HG03378 (cell line): ENCODE measurements around the gene TSPEAR.

Experiments
- ATAC-seq: cut with Tn5 transposase; IDR thresholded peaks from one replicate; pipeline ENCODE4 v1.9.1; 2021; ENCODE audit warnings: mild to moderate bottlenecking, moderate library complexity; ENCODE audit not compliant: unreplicated experiment

TSPEAR gene

GRCh38 chr21:44496564-44497550, 214.5 kb downstream of the TSPEAR start:
- ATAC-seq: no peak

GRCh38 chr21:44495611-44496563, 215.5 kb downstream of the TSPEAR start:
- no peak for ATAC-seq

GRCh38 chr21:44494956-44495355, 216.4 kb downstream of the TSPEAR start:
- no peak for ATAC-seq

- ATAC-seq: no peak
These were observed 217.0 kb downstream of the TSPEAR start for GRCh38 chr21:44494418-44494817.

GRCh38 chr21:44492567-44493385, 218.6 kb downstream of the TSPEAR start:
- no peak for ATAC-seq

GRCh38 chr21:44490816-44491215, 220.6 kb downstream of the TSPEAR start:
- ATAC-seq: no peak

- no peak for ATAC-seq
These were observed 221.0 kb downstream of the TSPEAR start for GRCh38 chr21:44490405-44490804.

GRCh38 chr21:44489962-44490361, 221.4 kb downstream of the TSPEAR start:
- no peak for ATAC-seq

GRCh38 chr21:44487831-44488230, 223.5 kb downstream of the TSPEAR start:
- ATAC-seq: no peak

- no peak for ATAC-seq
These were observed 225.1 kb downstream of the TSPEAR start for GRCh38 chr21:44486302-44486701.

GRCh38 chr21:44485796-44486195, 225.6 kb downstream of the TSPEAR start:
- ATAC-seq: no peak

- no peak for ATAC-seq
These were observed 226.0 kb downstream of the TSPEAR start for GRCh38 chr21:44485254-44485793.

GRCh38 chr21:44484498-44485253, 226.7 kb downstream of the TSPEAR start:
- ATAC-seq: no peak

- no peak for ATAC-seq
These were observed 227.8 kb downstream of the TSPEAR start for GRCh38 chr21:44483288-44484237.

GRCh38 chr21:44482581-44483287, 228.6 kb downstream of the TSPEAR start:
- no peak for ATAC-seq

GRCh38 chr21:44480200-44481053, 230.9 kb downstream of the TSPEAR start:
- no peak for ATAC-seq
